Parathyroid adenoma (tissue), 2 donors: ENCODE results near the gene ACAN.

ENCODE experiments used
- H2AFZ ChIP-seq: fragments of 300-600 bp; sonication (generic); one replicate; pipeline ENCODE4 v1.7.0; 2017; ENCODE audit warnings: antibody characterized with exemption, mild to moderate bottlenecking
- H3K27ac ChIP-seq: fragments of 300-600 bp; sonication (generic); one replicate; pipeline ENCODE4 v1.7.0; 2017
- H3K27me3 ChIP-seq: fragments of 300-600 bp; sonication (generic); one replicate; pipeline ENCODE4 v1.7.0; 2017; ENCODE audit warnings: low read length; ENCODE audit not compliant: control insufficient read depth, insufficient read depth
- H3K36me3 ChIP-seq: fragments of 300-600 bp; sonication (generic); one replicate; pipeline ENCODE4 v1.7.0; 2017; ENCODE audit warnings: low read length; ENCODE audit not compliant: control insufficient read depth, insufficient read depth
- H3K4me1 ChIP-seq: fragments of 300-600 bp; sonication (generic); one replicate; pipeline ENCODE4 v1.7.0; 2017; ENCODE audit warnings: control low read depth
- H3K4me2 ChIP-seq: fragments of 300-600 bp; sonication (generic); one replicate; pipeline ENCODE4 v1.7.0; 2017; ENCODE audit warnings: low read length
- H3K4me3 ChIP-seq: fragments of 300-600 bp; sonication (generic); one replicate; pipeline ENCODE4 v1.7.0; 2017; ENCODE audit warnings: low read depth, low read length
- H3K79me2 ChIP-seq: fragments of 300-600 bp; sonication (generic); one replicate; pipeline ENCODE4 v1.7.0; 2017; ENCODE audit warnings: control low read depth
- H3K9ac ChIP-seq: fragments of 300-600 bp; sonication (generic); one replicate; pipeline ENCODE4 v1.7.0; 2017; ENCODE audit warnings: mild to moderate bottlenecking
- H3K9me3 ChIP-seq: fragments of 300-600 bp; sonication (generic); one replicate; pipeline ENCODE4 v1.7.0; 2017; ENCODE audit warnings: low read length; ENCODE audit not compliant: control insufficient read depth
- TF ChIP-seq, protein P1 (sequence below): fragments of 300-600 bp; sonication (generic); IDR thresholded peaks from one replicate; pipeline ENCODE4 v1.7.0; 2017; ENCODE audit warnings: antibody characterized with exemption, mild to moderate bottlenecking
- donor health status: primary hyperparathyroidism.

ACAN gene

DNA sequence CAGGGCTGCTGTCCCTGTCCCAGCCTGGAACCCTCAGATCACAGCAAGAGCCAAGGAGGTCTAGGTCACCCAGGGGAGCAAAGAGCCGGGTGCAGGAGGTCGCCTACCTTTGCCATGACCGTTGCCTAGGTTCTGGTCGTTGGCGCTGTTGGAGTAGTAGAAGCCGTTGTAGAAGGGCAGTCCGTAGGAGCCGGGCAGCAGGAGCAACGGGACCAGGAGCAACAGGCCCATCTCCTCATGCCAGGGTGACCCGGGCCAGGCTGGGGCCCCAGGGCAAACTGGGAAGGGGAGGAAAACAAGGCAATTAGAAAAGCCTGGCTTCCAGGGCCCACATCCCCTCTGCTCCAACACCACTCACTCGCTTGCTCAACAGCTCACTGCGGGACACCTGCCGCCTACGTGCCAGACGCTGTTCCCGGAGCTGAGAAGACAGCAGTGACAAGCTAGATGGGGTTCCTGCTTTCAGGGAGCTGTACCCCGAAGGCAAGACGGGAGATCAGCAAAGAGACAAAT, 83.9 kb downstream of the ACAN start:
- Histone ChIP-seq H3K4me2 (no peak overlapping the region), H3K9ac (no peak overlapping the region), H3K9me3 (no peaks in the 10 kb centered on the region), H3K79me2 (no peaks in the 10 kb centered on the region), H3K27ac (no peak overlapping the region), H3K4me1 (no peaks in the 10 kb centered on the region), H3K4me3 (no peak overlapping the region), H2AFZ (no peak overlapping the region), H3K27me3 (no peaks in the 10 kb centered on the region), H3K36me3 (no peaks in the 10 kb centered on the region)
- TF ChIP-seq, protein P1, sequence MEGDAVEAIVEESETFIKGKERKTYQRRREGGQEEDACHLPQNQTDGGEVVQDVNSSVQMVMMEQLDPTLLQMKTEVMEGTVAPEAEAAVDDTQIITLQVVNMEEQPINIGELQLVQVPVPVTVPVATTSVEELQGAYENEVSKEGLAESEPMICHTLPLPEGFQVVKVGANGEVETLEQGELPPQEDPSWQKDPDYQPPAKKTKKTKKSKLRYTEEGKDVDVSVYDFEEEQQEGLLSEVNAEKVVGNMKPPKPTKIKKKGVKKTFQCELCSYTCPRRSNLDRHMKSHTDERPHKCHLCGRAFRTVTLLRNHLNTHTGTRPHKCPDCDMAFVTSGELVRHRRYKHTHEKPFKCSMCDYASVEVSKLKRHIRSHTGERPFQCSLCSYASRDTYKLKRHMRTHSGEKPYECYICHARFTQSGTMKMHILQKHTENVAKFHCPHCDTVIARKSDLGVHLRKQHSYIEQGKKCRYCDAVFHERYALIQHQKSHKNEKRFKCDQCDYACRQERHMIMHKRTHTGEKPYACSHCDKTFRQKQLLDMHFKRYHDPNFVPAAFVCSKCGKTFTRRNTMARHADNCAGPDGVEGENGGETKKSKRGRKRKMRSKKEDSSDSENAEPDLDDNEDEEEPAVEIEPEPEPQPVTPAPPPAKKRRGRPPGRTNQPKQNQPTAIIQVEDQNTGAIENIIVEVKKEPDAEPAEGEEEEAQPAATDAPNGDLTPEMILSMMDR = no peak

DNA sequence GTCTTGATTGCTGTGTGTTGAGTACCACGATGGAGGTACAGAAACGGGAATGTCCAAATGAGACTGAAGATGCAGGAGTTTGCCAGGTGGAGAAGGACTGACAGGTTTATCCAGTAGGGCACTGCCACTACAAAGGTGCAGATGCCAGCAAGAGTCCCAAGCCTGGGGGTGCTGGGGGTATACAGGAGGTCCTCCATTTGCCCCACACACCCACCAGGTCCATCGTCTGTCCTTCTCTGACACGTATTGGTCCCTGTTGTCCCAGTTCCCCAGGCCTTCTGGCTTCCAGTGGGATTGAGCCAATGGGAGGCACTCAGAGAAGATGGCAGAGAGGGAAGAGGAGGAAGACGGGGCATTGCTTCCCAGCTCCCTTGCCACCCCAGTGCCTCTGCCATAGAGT, 85.5 kb downstream of the ACAN start:
- H3K4me3 ChIP-seq = no peak overlapping the region
- TF ChIP-seq, protein P1 = no peak
- no peaks in the 10 kb centered on the region for H3K36me3 ChIP-seq
- no peak overlapping the region for H3K4me2 ChIP-seq
- H3K27me3 ChIP-seq = no peaks in the 10 kb centered on the region
- no peak overlapping the region for H3K9ac ChIP-seq
- H3K9me3 ChIP-seq = no peaks in the 10 kb centered on the region
- no peaks in the 10 kb centered on the region for H3K4me1 ChIP-seq
- H3K79me2 ChIP-seq = no peaks in the 10 kb centered on the region
- no peak overlapping the region for H3K27ac ChIP-seq
- H2AFZ ChIP-seq = no peak overlapping the region

DNA sequence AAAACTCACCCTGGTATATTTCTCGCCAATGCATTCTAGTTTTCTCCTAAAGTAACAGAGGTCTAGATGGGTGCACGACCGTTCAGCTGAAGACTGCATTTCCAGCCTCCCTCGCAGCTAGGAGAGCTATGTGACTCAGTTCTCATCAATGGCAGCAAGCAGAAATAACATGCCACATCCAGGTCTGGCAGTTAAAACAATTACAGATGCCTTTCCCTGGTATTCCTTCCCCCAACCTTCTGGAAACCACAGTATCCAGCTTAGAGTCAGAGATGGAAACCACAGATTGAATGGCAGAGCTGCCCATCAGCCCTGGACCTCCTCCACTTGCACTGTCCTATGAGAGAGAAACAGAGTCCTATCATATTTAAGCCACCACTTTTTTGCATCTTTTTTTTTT, 87.3 kb downstream of the ACAN start:
- no peaks in the 10 kb centered on the region for H3K27me3 ChIP-seq
- no peak overlapping the region for H3K27ac ChIP-seq
- no peaks in the 10 kb centered on the region for H3K79me2 ChIP-seq
- no peak overlapping the region for H2AFZ ChIP-seq
- H3K4me1 ChIP-seq = no peaks in the 10 kb centered on the region
- H3K4me2 ChIP-seq = no peak overlapping the region
- no peaks in the 10 kb centered on the region for H3K36me3 ChIP-seq
- H3K4me3 ChIP-seq = no peak overlapping the region
- H3K9ac ChIP-seq = no peak overlapping the region
- TF ChIP-seq, protein P1 = no peak
- H3K9me3 ChIP-seq = no peaks in the 10 kb centered on the region

DNA sequence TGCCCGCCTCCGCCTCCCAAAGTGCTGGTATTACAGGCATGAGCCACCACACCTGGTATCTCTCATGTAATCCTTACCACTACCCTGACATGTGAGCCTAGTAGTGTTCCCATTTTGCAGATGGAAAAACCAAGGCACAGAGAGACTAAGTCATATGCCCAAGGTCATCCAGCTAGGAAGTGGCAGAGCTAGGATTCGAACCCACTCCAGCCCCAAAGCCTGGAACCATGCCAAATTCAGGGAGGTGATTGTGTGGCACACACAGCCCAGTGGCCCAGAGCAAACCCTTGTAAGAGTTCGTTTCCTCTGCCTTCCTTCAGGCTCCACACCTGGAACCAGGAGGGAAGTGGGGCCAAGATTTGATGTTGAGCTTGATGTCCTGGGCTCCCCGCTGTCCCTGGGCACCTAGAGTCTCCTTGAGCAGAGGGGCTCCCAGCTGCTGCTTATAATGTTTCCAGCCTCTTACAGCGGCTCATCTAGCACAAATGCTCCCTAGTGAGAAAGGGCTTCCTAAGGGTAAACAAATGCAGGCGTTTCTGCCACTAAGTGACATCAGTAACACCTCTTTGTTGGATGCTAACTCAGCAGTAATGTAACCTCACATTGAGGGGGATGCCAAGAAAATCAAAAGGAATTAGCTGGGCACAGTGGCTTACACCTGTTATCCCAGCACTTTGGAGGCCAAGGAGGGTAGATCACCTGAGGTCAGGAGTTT, 88.5 kb downstream of the ACAN start:
- Histone ChIP-seq H3K4me3 (no peak overlapping the region), H3K9ac (no peak overlapping the region), H3K9me3 (no peaks in the 10 kb centered on the region), H3K4me1 (no peaks in the 10 kb centered on the region), H3K4me2 (no peak overlapping the region), H3K27ac (no peak overlapping the region), H3K36me3 (no peaks in the 10 kb centered on the region), H3K79me2 (no peaks in the 10 kb centered on the region), H2AFZ (no peak overlapping the region), H3K27me3 (no peaks in the 10 kb centered on the region)
- TF ChIP-seq, protein P1 = no peak

DNA sequence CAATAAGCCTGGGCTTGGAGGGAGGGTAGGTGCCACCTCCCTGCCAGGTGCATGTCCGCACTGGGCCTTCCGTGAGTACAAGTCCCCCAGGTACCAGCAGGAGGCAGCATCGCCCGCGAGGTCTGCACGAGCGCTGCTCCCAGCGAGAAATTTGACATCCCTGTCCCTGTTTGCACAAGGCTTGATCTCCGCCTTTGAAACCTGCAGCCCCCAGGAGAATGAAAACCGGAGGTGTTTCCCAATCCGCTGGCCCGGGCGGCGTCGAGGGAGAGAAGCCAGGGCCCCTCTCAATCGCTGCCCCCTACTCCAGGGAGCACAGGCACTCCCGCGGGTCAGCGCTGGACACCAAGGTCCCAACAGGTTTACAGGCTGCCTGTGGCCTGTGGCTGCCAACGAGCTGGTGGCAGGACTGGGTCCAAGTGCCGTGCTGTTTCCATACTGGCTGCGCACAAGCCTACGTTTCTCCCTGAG, 91.1 kb downstream of the ACAN start:
- Histone ChIP-seq H3K36me3 (no peaks in the 10 kb centered on the region), H3K4me2 (no peak overlapping the region), H3K9ac (no peak overlapping the region), H3K27ac (no peak overlapping the region), H3K4me1 (no peaks in the 10 kb centered on the region), H3K4me3 (no peak overlapping the region), H3K27me3 (no peaks in the 10 kb centered on the region), H3K9me3 (no peaks in the 10 kb centered on the region), H2AFZ (no peak overlapping the region), H3K79me2 (no peaks in the 10 kb centered on the region)
- TF ChIP-seq, protein P1 = no peak
